ENCODE data around the gene NINJ2.
"Not testable (repeated sequence)": the region's sequence is repeated elsewhere in the genome, so short reads cannot be mapped to it uniquely, and the experiment has no call there.

Gene NINJ2

GRCh38 chr12:669576-669945 lies 6.3 kb upstream of the NINJ2 start:
- DNase-seq: no peak

DNA sequence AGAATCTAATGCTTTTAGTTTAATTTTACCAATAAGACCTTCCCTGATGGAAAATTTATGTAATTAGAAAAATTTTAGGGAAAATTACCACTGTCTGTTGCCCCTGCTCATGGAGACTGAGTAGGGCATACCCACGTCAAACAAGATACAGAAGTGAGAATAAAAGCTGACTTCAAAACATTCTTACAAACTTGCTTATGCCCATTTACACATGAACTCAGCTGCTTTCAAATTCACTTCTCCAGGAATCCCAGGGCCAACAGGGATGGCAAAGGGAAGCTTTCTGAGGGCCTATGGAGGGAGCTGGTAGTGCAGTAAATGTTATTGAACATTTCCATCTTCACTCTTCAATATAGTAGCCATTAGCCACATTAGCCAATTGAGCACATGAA lies 4.8 kb upstream of the NINJ2 start:
- no peak for DNase-seq

DNA sequence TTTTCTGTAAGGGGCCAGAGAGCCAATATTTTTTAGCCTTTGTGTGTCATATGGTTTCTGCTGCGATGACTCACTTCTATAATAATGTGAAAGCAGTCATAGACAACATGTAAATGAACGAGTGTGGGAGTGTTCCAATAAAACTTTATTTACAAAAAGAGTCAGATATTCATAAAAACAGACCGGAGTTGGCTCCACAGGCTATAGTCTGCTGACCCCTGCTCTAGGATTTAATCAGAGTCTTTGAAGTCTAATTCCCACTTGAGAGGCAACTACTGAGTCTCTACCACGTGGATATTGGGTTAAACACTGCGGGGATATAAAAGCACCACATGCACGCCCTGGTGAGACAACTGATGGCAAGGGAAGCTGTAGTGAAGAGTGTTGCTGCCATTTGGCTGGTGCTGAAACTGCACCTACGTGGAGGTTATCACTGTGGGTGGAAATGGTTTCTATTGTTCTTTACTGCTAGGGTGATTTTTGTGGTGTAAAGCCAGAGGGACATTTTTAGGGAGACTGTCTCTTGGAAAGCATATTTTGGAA lies 3.6 kb upstream of the NINJ2 start:
- peak; percentile 47 for DNase-seq

DNA sequence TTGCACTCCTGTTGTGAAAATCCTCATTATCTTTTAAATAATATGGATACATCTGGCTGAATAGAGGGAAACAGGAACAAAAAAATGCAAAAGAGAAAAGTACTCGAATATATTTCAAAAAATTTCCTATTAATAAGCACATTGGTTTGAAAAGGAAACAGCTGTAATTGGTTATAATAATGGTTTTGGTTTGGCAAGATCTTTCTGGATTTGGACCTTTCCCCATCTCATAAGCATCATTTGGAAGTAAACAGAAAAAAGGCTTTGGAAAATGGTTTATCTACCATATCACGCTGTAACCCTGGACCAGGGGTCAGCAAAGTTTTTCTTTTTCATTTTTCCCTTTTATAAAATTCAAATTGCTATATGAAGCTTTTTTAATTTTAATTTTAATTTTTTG lies 2.8 kb upstream of the NINJ2 start:
- DNase-seq: no peak

GRCh38 chr12:664779-665092 lies 1.5 kb upstream of the NINJ2 start:
- DNase-seq: no peak

- no peak for DNase-seq
These were observed 982 bp upstream of the NINJ2 start for GRCh38 chr12:664075-664778.

GRCh38 chr12:662566-663292 lies 516 bp downstream of the NINJ2 start:
- DNase-seq: no peak

GRCh38 chr12:661720-662486 lies 1.3 kb downstream of the NINJ2 start:
- DNase-seq: no peak

GRCh38 chr12:659090-659683 lies 4.1 kb downstream of the NINJ2 start:
- no peak for DNase-seq

GRCh38 chr12:650983-651382 lies 12.3 kb downstream of the NINJ2 start:
- peak; percentile 44 for DNase-seq

- no peak for DNase-seq
These were observed 15.7 kb downstream of the NINJ2 start for GRCh38 chr12:647385-648085.

GRCh38 chr12:646442-647384 lies 16.5 kb downstream of the NINJ2 start:
- no peak for DNase-seq

GRCh38 chr12:645563-646071 lies 17.6 kb downstream of the NINJ2 start:
- DNase-seq: no peak

DNA sequence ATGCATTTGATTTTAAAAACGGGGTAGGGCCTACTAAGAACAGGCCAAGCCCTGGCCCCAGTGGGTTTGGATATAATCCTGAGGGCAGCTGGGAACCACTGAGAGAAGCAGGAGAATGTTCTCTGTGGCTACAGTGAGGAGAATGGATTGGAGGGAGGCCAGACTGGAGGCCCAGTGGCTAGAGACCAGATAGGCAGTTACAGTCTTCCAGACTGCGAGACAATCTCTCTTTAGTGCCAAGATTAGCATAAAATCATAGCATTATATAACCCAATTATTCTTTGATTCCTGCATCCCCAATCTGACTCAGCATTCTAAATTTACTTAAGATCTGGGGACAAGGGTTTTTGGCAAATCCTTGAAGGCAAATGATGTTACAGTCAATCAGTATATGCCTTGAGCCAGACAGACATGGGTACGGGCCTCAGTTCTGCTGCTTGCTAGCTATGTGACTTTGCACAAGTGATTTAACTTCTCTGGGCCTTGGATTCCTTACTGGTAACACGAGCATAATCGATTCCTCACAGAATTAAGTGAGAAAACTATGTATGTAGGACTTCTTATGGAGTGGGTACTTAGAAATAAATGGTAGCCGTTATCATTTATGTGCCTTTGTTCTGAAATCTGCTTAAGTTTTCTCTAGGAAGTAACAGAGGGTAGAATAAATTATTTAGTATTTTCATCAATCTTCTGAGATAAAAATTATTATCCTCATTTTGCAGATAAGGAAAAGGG lies 18.3 kb downstream of the NINJ2 start:
- no peak for DNase-seq

GRCh38 chr12:644303-644639 lies 19.0 kb downstream of the NINJ2 start:
- no peak for DNase-seq

DNA sequence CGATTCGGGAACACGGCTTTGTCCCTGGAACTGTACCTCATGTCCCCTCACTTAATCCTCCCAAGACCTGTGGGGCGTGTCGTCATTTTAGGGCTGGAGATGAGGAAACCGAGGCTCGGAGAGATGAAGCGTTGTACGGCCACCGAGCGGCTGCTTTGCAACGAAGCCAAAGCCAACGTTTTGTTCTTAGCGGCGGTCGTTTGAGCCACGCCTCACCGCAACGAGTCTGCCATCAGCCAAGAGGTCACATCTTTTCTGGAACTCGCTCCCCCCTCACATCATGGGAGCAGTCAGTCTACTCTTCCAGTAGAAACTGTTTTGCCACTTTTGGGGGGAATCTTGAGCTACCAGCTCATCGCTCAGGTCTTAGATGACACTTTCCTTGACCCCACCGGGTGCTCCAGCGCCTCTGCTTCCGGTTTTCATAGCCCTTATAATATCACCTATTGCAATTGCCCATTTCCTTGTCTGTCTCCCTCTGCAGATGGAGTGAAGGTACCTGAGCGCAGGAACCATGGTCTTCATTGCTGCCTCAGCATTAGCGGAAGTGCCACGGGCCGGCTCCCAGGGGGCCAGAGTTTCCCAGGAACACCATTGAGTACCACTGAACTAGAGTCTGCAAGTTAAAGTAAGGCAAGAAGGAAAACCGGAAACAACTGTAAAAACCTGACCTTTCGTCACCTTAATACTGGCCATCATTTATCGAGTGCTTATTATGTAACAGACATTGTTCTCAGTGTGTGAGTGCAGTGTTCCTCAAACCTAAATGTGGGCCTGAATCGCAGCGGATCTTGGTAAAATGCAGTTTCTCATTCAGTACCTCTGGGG lies 19.6 kb downstream of the NINJ2 start:
- DNase-seq: peak; percentile 38

DNA sequence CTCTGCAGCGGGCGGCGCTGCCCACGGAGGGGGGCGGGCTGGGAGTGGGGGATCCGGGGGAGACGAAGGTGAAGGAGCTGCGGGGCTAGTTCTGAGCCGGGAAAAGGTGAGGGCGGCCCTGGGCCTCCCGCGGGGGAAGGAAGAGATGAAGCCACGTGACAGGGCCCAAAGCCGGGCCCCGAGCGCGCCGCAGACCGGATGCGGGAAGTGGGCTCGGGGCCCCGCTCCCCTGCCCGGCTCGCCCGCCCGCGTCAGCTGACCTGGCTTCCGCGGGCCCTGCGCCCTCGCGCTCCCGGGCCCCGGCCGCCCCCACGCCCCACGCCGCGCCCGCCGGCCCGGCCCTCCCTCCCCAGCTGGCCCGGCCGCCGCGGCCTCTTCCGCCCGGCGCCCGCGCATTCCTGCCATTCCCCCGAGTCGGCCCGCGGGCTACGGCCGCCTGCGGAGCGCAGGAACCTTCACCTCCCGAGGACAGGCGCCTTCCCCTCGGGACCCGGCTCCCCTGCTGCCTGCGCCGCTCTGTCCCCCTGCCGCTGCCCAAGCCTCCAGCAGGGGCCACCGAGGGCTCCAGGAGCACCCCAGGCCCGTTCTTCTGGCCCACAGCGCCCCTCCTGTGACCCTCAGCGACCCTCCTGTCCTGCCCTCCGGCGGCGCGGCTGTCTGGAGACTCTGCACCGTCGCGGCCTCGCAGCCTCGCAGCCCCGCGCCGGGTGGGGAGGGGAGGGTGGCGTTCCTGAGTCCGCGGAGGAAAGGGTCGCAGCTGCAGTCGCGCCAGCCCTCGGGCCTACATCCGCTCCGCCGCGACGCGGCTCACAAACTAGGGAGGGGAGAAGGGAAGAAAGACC lies 20.4 kb downstream of the NINJ2 start:
- DNase-seq: peak; percentile 82

DNA sequence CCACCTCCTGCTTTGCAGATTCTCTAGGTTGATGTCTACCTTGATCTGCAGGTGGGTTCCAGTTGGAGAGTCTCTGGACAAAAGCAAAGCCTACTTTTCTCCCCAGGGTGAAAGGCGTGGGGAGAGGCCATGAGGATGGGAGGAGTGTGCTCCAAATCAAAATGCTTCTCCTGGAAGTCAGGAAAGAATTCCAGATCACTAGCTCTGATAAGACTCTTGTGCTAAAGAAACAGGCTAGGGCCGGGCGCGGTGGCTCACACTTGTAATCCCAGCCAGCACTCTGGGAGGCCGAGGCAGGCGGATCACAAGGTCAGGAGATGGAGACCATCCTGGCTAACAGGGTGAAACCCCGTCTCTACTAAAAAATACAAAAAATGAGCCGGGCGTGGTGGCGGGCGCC lies 21.9 kb downstream of the NINJ2 start:
- not testable (repeated sequence) for DNase-seq

- no peak for DNase-seq
These were observed 22.5 kb downstream of the NINJ2 start for GRCh38 chr12:640773-641172.

Data from CD4-positive, alpha-beta T cell treated with Interleukin-10 for 1 hour (primary cell).